NCI-H526 treated with DMSO at 0.1 percent for 48 hours (cell line): ENCODE data around the gene BRINP2.

Source experiments
- DNase-seq: peaks from one replicate; lab custom pipeline; 2025; lab: John Stamatoyannopoulos, UW

Gene BRINP2

DNA sequence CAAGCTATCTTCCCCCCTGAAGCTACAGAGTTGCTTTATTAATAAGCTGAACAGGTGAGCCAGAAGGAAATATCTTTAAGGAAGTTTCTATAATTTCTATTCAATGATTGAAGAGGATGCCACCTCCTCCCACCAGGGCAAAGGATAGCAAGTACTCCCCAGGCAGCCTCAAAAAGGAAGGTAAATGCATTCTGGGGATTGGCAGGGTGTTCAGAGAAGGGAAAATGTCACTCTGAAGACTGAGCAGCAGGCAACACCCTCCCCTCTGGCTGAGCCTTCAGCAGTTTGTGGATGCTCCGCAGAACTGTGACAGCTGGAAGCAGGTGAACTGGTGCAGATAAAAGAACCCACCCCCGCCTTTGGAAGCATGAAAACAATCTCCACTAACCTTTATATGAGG is 140.8 kb downstream of the BRINP2 start:
- peak; percentile 37 for DNase-seq

DNA sequence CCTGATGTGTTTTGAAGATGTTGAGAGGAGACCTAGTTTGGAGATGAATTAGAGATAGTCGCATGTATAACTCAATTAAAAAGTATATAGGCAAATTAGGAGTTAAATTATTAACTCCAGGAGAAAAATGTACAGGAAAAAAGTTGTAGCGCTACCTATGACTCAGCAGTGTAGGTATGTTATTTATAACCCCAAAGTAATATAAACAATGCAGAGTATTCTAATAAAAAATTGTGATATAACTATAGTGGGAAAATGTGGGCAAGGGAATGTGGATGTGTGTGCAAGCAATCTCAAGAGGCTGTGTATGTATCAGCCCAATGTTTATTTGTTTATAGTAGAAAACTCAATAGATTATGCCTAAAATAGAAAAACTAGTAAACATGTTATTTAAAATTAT is 144.5 kb downstream of the BRINP2 start:
- peak; percentile 69 for DNase-seq

DNA sequence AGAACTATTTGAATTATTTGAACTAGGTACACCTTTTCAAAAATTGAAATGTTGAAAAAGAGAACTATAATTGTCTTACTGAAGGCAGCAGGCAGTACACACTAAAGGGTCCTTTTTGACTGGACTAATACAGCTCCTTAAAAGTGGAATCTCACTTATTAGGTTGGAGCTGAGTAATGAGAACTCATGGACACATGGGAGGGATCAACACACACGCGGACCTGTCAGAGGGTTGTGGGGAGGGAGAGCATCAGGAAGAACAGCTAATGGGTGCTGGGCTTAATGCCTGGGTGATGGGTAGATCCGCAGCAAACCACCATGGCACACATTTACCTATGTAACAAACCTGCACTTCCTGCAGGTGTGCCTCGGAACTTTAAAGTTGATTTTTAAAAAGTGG is 145.0 kb downstream of the BRINP2 start:
- peak; percentile 59 for DNase-seq

DNA sequence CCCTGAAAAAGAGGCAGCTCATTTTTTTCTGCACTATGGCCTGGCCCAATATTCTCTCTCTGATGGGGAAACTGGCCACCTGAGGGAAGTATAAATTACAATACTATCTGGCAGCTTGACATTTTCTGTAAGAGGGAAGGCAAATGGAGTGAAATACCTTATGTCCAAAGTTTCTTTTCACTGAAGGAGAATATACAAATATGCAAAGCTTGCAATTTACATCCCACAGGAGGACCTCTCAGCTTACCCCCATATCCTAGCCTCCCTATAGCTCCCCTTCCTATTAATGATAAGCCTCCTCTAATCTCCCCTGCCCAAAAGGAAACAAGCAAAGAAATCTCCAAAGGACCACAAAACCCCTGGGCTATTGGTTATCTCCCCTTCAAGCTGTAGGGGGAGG is 150.7 kb downstream of the BRINP2 start:
- peak; percentile 24 for DNase-seq

DNA sequence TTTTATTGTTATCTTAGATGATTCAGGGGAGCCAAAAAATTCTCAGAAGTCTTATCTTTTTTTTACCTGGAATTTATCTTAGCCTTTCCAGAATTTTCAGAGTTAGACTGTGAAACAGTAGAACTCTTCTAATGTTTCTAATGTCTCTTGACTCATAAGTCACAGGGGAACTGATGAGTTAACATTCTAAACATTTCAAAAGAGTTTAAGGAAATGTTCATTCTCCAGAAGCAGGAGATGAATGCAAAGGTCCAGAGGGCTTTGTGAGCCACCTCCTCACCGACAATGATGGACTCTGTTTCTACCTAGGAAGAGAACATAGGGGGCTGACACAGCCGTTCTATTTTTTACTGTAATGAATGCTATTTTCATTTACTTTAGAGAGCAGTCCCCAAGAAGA is 157.5 kb downstream of the BRINP2 start:
- no peak for DNase-seq

DNA sequence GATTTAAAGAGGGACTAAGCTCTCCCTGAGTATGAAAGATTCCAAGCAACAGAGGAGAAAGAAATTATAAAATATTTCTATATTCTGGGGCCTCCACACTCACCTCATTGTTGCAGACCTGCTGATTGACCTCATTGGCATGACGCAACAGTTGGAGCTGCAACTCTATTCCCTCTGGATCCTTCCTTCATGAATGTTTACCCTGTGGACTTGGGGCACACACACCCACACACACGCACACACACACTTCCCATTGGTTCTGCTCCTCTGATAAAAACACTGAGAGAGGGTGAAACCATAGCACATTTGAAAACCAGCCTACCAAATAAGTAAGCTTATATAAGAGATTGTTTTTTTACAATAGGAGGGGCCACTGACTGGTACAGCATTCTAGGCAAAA is 159.1 kb downstream of the BRINP2 start:
- DNase-seq, result no peak
